GM12801 (cell line): Measurements from ENCODE around the gene TRERF1.

Experiments
- TF ChIP-seq, protein P1 (sequence below): IDR thresholded peaks from one replicate; pipeline ENCODE4 v1.5.1; 2011; ENCODE audit warnings: control low read depth; ENCODE audit not compliant: insufficient read length; ENCODE audit errors: extremely low read depth

The TRERF1 gene

DNA sequence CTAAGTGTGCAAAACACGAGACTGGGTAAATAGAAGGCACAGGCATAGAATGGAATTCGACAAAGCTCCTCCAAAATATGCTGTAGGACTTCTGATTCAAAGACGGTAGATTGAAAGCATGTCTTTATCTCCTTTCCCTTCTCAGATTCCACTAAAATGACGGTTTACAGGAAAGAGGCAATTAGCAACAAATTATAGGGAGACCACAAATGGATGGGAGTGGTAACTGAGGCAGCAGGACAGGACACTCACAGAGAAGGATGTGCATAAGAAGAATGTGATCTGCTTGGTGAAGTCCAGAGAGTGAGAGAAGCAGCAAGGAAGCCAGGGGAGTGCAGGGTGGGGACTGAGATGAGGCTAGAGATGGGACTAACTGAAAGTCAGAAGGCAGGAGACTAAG is 120.7 kb downstream of the TRERF1 start:
- TF ChIP-seq, protein P1, sequence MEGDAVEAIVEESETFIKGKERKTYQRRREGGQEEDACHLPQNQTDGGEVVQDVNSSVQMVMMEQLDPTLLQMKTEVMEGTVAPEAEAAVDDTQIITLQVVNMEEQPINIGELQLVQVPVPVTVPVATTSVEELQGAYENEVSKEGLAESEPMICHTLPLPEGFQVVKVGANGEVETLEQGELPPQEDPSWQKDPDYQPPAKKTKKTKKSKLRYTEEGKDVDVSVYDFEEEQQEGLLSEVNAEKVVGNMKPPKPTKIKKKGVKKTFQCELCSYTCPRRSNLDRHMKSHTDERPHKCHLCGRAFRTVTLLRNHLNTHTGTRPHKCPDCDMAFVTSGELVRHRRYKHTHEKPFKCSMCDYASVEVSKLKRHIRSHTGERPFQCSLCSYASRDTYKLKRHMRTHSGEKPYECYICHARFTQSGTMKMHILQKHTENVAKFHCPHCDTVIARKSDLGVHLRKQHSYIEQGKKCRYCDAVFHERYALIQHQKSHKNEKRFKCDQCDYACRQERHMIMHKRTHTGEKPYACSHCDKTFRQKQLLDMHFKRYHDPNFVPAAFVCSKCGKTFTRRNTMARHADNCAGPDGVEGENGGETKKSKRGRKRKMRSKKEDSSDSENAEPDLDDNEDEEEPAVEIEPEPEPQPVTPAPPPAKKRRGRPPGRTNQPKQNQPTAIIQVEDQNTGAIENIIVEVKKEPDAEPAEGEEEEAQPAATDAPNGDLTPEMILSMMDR: no peak

DNA sequence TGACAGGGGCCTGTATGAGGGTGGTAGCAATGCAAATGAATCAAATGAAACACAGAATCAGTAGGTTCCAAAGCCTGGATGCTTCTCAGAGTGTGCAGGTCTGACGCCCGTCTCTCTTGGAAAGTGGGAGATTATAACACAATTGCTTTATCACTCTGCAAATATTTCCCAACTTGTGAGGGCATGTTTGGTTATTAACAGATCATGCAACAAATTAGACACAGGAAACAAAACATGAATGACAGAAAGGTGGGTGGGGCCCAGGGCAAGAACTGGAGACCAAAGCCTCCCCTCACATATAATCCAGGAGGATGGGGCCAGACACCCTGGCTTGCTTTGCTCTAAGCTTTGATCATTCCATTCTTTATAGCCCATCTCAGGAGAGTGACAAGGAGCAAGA is 125.5 kb downstream of the TRERF1 start:
- TF ChIP-seq, protein P1: no peak

DNA sequence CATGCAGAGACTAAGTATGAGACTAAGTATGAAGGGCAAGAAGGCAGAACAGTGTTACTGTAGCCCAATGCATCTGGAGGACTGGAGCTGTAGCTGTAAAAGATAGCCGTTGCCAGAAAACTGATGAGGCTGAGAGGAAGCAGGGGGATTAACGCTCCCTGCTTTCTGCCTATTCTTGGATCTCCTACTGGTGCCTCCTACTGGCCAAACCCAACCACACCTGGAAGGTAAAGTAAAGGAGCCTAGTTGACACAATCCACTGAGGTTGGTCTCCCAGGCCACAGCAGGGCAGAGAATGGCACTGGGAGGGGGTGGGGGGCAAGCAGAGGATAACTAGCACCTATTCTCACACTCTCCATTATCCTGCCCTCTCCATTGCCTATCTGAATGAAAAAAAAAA is 129.1 kb downstream of the TRERF1 start:
- TF ChIP-seq, protein P1: no peak

DNA sequence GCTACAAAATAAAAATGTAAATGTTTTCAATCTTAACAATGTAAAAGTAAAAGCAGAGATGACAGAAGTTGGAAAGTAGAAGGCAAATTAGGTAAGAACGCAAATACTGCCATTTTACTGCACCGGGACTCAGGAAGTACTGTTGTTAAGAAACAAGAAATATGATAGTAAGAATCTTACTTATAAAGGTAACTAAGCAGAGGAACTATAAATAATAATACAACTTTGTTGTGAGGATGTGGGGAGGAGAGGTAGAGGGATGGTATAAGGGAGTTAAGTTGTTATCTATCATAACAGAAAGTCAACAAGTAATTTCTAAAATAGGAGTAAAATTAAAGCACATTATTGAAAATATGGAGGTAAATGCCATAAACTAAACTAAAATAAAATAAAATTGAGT is 129.8 kb downstream of the TRERF1 start:
- TF ChIP-seq, protein P1: no peak

DNA sequence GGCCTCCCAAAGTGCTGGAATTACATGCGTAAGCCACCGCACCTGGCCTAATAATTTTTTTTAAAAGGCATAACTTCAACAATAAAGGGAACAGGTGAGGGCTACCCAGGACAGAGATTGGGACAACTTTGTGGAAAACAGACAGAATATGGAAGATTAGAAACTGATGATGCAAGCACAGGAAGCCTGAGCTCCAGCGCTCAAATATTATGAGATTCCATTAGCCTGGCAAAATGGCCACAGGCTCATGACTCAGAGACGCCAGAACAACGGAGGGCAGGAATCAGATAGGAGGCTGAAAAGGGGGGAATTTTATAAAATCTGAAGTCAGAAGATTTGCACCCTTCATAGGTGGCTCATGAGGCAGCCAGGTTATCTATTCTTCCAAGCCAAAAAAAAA is 131.0 kb downstream of the TRERF1 start:
- TF ChIP-seq, protein P1: no peak

DNA sequence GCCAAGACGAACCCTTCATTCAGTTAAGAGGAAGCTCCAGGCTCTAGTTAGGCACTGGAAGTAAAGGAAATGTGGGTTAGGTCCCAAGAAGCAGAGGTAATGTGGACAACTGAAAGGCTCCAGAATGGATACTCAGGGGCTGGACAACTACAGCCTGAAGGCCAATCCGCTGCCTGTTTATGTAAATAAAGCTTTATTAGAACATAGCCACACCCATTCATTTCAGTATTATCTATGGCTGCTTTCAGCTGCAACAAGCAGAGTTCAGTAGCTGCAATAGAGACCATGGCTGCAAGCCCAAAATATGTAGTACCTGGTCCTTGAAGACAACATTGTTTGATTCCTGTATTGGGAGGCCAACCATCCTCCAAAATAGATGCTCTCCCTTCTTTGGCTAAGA is 133.2 kb downstream of the TRERF1 start:
- TF ChIP-seq, protein P1: no peak

DNA sequence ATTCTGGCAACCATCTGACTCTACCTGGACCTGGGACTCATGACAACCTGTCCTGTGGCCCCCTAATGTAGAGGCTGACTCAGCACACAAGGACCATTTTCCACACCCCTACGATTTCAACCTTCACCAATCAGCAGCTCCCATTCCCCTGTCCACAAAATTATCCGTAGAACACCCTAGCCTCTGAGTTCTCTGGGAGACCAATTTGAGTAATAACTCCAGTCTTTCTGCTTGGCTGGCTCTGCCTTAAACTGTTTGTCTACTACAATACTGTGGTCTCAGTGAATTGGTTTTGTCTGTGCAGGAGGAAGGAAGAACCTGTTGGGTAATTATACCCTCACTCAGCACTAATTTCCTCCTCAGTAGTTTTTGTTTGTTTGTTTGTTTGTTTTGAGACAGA is 134.7 kb downstream of the TRERF1 start:
- TF ChIP-seq, protein P1: no peak
